Measurements from ENCODE around the gene ZEB2. TPM values are rescaled to one million over a fixed set of nuclear protein-coding genes. Genes with fewer than 3 reads are reported as not detected.

Gene ZEB2
- total and polyA plus RNA-seq, 10 of the 15 experiments (the other 5 are each of a cell fraction or from before 2014, with no cell fraction given): 0.14 to 3.2 (median 0.84) TPM

DNA sequence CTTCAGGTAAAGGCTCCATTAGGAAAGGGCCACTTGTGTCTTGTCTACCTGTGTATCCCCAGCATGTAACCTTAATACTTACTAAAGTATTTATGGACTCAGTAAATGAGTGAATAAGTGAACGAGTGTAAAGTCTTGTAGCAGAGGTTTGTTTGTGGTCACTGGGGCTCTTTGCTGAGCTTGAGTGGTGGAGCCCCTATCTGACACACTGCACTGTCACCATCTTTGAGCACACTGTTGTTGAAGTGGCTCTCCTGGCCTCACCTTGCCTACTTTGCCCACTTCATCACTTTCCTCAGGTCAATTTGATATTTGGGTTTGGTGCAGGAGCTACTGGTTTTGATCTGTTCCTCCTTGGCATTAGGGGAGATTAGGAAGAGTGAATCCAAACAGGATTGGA, 39.3 kb upstream of the ZEB2 start:
- DNase-seq (ENCODE audit: low read depth, low spot score) (no peak), ATAC-seq (no peak), FAIRE-seq (no peak)
- Histone ChIP-seq H3K4me1 (ENCODE audit: control insufficient read depth, insufficient read depth, low read length) (peaks cover 4% of the 10 kb centered on the region; the same call in 1 of the 2 replicates), H3K27me3 (replicated peaks in 1 of 2; ENCODE audit: control insufficient read depth in 2 of 2, insufficient read depth in 2 of 2, low read length in 1 of 2) (peaks cover 1 to 6% of the 10 kb centered on the region in 2 experiments; a peak in 3 of 4 replicates), H3K9me3 (replicated peaks; ENCODE audit: control insufficient read depth, insufficient read depth, low read length) (no peaks in the 10 kb centered on the region; the same call in 1 of the 3 replicates), H3K36me3 (ENCODE audit: control insufficient read depth in 2 of 2, insufficient read depth in 2 of 2, low read length in 1 of 2) (no peaks in the 10 kb centered on the region), H4K20me1 (ENCODE audit: control insufficient read depth, insufficient read depth) (no peaks in the 10 kb centered on the region), H3K27ac (ENCODE audit: control insufficient read depth, insufficient read depth) (no peak overlapping the region), H3K4me2 (ENCODE audit: control insufficient read depth, insufficient read depth) (no peak overlapping the region), H2AFZ (ENCODE audit: control insufficient read depth, low read depth, low read length) (no peak overlapping the region), H3K4me3 (no peak overlapping the region), H3K79me2 (ENCODE audit: control insufficient read depth, insufficient read depth, low read length) (no peaks in the 10 kb centered on the region), H3K9ac (ENCODE audit: control insufficient read depth, insufficient read depth, low read length) (no peak overlapping the region)
- BruUV-seq (replicated peaks): no TSS peak
- ChIA-PET POLR2A (no interaction called here), CTCF (interaction anchor here (1.4 kb wide), 1 partner anchor 9 kb away, joined by 3 read pairs; no protein-coding TSS in a partner anchor), RAD21 (ENCODE audit: unreplicated experiment) (no interaction called here), SMC1A (ENCODE audit: uncharacterized antibody, unreplicated experiment) (no interaction called here)
- 0% methylated on average over 1 of the region's 1 CpG for WGBS (ENCODE audit: insufficient coverage, insufficient replicate concordance, low lambda C conversion rate, missing lambda C conversion rate)
- in situ Hi-C loops (cut with MboI): no loop called here
- intact Hi-C loops (cut with micrococcal nuclease; ENCODE audit: unreplicated experiment): no loop called here
- TF ChIP-seq, protein P1, sequence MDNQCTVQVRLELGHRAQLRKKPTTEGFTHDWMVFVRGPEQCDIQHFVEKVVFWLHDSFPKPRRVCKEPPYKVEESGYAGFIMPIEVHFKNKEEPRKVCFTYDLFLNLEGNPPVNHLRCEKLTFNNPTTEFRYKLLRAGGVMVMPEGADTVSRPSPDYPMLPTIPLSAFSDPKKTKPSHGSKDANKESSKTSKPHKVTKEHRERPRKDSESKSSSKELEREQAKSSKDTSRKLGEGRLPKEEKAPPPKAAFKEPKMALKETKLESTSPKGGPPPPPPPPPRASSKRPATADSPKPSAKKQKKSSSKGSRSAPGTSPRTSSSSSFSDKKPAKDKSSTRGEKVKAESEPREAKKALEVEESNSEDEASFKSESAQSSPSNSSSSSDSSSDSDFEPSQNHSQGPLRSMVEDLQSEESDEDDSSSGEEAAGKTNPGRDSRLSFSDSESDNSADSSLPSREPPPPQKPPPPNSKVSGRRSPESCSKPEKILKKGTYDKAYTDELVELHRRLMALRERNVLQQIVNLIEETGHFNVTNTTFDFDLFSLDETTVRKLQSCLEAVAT (IDR thresholded peaks at IDR 0.05): no peak
- TF ChIP-seq ESRRA (IDR thresholded peaks at IDR 0.05; ENCODE audit: low read length) (no peak), SMAD1 (IDR thresholded peaks at IDR 0.05; ENCODE audit: low read depth, partially characterized antibody) (no peak), POU2F2 (IDR thresholded peaks at IDR 0.05; ENCODE audit: borderline replicate concordance, low read depth, low read length) (no peak), MXI1 (IDR thresholded peaks at IDR 0.05; ENCODE audit: low read depth, low read length) (no peak), RCOR1 (conservative IDR thresholded peaks at IDR 0.05; ENCODE audit: low read depth, low read length) (no peak), MTA2 (IDR thresholded peaks at IDR 0.05; ENCODE audit: low read depth) (no peak), NR2C1 (IDR thresholded peaks at IDR 0.05) (no peak), CREB1 (IDR thresholded peaks at IDR 0.05; ENCODE audit: low read depth) (no peak), JUND (IDR thresholded peaks at IDR 0.05; ENCODE audit: low read depth, low read length) (no peak), RFX5 (IDR thresholded peaks at IDR 0.05; ENCODE audit: low read depth, low read length) (no peak), CHD4 (IDR thresholded peaks at IDR 0.05) (no peak), GABPA (IDR thresholded peaks at IDR 0.05; ENCODE audit: low read depth) (no peak)
- TF ChIP-seq, protein P2, sequence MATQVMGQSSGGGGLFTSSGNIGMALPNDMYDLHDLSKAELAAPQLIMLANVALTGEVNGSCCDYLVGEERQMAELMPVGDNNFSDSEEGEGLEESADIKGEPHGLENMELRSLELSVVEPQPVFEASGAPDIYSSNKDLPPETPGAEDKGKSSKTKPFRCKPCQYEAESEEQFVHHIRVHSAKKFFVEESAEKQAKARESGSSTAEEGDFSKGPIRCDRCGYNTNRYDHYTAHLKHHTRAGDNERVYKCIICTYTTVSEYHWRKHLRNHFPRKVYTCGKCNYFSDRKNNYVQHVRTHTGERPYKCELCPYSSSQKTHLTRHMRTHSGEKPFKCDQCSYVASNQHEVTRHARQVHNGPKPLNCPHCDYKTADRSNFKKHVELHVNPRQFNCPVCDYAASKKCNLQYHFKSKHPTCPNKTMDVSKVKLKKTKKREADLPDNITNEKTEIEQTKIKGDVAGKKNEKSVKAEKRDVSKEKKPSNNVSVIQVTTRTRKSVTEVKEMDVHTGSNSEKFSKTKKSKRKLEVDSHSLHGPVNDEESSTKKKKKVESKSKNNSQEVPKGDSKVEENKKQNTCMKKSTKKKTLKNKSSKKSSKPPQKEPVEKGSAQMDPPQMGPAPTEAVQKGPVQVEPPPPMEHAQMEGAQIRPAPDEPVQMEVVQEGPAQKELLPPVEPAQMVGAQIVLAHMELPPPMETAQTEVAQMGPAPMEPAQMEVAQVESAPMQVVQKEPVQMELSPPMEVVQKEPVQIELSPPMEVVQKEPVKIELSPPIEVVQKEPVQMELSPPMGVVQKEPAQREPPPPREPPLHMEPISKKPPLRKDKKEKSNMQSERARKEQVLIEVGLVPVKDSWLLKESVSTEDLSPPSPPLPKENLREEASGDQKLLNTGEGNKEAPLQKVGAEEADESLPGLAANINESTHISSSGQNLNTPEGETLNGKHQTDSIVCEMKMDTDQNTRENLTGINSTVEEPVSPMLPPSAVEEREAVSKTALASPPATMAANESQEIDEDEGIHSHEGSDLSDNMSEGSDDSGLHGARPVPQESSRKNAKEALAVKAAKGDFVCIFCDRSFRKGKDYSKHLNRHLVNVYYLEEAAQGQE (IDR thresholded peaks at IDR 0.05; ENCODE audit: low read depth, low read length): no peak
- TF ChIP-seq, protein P3, sequence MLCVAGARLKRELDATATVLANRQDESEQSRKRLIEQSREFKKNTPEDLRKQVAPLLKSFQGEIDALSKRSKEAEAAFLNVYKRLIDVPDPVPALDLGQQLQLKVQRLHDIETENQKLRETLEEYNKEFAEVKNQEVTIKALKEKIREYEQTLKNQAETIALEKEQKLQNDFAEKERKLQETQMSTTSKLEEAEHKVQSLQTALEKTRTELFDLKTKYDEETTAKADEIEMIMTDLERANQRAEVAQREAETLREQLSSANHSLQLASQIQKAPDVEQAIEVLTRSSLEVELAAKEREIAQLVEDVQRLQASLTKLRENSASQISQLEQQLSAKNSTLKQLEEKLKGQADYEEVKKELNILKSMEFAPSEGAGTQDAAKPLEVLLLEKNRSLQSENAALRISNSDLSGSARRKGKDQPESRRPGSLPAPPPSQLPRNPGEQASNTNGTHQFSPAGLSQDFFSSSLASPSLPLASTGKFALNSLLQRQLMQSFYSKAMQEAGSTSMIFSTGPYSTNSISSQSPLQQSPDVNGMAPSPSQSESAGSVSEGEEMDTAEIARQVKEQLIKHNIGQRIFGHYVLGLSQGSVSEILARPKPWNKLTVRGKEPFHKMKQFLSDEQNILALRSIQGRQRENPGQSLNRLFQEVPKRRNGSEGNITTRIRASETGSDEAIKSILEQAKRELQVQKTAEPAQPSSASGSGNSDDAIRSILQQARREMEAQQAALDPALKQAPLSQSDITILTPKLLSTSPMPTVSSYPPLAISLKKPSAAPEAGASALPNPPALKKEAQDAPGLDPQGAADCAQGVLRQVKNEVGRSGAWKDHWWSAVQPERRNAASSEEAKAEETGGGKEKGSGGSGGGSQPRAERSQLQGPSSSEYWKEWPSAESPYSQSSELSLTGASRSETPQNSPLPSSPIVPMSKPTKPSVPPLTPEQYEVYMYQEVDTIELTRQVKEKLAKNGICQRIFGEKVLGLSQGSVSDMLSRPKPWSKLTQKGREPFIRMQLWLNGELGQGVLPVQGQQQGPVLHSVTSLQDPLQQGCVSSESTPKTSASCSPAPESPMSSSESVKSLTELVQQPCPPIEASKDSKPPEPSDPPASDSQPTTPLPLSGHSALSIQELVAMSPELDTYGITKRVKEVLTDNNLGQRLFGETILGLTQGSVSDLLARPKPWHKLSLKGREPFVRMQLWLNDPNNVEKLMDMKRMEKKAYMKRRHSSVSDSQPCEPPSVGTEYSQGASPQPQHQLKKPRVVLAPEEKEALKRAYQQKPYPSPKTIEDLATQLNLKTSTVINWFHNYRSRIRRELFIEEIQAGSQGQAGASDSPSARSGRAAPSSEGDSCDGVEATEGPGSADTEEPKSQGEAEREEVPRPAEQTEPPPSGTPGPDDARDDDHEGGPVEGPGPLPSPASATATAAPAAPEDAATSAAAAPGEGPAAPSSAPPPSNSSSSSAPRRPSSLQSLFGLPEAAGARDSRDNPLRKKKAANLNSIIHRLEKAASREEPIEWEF (IDR thresholded peaks at IDR 0.05; ENCODE audit: insufficient replicate concordance, low read depth, low read length): no peak

All from GM12878 (cell line).